ENCODE measurements around the gene KRTAP13-4. TPM values are rescaled to one million over a fixed set of nuclear protein-coding genes. Genes with fewer than 3 reads are reported as not detected.

The KRTAP13-4 gene
- total and polyA plus RNA-seq, 7 donors = not detected

DNA sequence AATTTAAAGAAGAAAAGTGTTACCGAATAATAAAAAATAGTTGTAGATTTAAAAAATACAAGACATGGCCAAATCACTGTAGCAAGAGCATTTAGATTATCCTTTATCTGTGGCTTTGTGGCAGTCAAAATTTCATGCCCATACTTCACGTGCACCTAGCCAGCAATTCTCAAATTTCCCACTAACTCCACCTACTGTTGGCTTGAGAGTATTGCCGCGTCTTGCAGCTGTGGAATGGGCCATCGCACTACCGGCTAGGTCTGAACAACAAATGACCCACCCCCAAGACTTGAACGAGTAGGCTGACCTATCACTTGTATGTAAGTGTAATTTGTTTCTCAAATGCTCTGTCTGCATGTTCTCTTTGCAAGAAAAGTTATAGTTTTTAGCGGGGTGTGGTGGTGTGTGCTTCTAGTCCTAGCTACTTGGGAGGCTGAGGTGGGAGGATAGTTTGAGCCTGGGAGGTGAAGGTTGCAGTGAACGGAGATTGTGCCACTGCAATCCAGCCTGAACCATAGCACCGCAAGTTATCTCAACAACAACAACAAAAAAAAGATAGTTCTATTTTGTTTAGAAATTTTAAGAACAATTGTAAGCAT lies 4.1 kb downstream of the KRTAP13-4 start:
- DNase-seq (no peak), ATAC-seq (no peak)
- no peaks in the 10 kb centered on the region for H3K4me1 ChIP-seq
- H3K4me3 ChIP-seq = no peak overlapping the region
- H3K9me3 ChIP-seq = no peaks in the 10 kb centered on the region
- H3K36me3 ChIP-seq (ENCODE audit: insufficient read depth in 1 of 2, low read depth in 1 of 2) = no peaks in the 10 kb centered on the region
- WGBS, 3 donors = 36 to 40% (median 38%) methylated on average over 10 of the region's 10 CpGs
- H3K27me3 ChIP-seq (ENCODE audit: insufficient read depth in 3 of 3, low read length in 2 of 3) = no peaks in the 10 kb centered on the region
- no peak overlapping the region for H3K27ac ChIP-seq
- TF ChIP-seq, protein P1, sequence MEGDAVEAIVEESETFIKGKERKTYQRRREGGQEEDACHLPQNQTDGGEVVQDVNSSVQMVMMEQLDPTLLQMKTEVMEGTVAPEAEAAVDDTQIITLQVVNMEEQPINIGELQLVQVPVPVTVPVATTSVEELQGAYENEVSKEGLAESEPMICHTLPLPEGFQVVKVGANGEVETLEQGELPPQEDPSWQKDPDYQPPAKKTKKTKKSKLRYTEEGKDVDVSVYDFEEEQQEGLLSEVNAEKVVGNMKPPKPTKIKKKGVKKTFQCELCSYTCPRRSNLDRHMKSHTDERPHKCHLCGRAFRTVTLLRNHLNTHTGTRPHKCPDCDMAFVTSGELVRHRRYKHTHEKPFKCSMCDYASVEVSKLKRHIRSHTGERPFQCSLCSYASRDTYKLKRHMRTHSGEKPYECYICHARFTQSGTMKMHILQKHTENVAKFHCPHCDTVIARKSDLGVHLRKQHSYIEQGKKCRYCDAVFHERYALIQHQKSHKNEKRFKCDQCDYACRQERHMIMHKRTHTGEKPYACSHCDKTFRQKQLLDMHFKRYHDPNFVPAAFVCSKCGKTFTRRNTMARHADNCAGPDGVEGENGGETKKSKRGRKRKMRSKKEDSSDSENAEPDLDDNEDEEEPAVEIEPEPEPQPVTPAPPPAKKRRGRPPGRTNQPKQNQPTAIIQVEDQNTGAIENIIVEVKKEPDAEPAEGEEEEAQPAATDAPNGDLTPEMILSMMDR (IDR thresholded peaks at IDR 0.05) = peak; percentile 16
- intact Hi-C loops (cut with DNase I) = no loop called here

DNA sequence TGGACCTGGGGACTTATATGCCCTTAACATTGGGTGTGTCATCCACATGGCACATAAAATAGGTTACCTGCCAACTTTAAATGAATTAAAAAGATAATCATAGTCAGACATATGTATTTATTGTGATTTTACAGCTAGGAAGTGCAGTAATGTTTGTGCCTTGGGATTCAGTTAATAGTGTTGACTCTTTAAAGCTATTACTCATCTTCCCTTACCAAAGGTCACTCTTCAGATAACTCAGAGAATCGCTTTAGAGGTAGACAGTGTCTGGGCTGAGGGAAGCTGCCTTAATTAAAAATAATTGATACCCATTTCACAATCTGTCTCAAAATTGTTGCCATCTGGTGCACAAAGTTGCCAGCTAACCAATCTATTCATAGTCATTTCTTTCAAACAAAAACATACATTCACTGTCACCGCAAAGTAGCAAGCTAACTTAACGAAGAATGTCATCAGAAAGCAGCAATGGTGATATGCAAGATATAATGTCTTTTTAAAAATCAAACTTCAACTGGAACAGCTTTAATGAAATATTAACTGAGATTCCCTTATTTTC lies 7.1 kb downstream of the KRTAP13-4 start:
- H3K9me3 ChIP-seq = no peaks in the 10 kb centered on the region
- intact Hi-C loops (cut with DNase I) = no loop called here
- no peaks in the 10 kb centered on the region for H3K27me3 ChIP-seq (ENCODE audit: insufficient read depth in 3 of 3, low read length in 2 of 3)
- WGBS, 3 donors = 81 to 89% (median 83%) methylated on average over 3 of the region's 3 CpGs
- no peaks in the 10 kb centered on the region for H3K36me3 ChIP-seq (ENCODE audit: insufficient read depth in 1 of 2, low read depth in 1 of 2)
- TF ChIP-seq, protein P1 (IDR thresholded peaks at IDR 0.05) = no peak
- ATAC-seq = no peak
- H3K4me3 ChIP-seq = no peak overlapping the region
- no peak overlapping the region for H3K27ac ChIP-seq
- no peak for DNase-seq
- no peaks in the 10 kb centered on the region for H3K4me1 ChIP-seq

DNA sequence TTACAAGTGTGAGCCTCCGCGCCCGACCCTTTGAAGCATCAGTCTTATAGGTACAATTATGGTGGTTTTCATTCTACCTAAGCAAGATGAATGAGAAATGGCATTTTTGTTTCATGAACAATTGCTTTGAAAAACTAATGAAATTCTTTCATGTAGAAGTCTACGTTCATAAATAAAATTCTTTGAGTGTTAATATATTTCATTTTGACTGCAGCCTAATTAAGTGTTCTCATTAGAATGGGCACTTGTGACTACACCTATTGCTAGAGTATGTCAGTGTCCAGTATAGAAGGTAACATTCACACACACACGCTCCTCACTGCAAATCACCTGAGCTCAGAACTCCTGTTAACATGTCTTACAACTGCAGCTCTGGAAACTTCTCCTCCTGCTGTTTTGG lies 10.0 kb downstream of the KRTAP13-4 start, which contains the start of gene KRTAP15-1:
Gene KRTAP15-1, plus strand, starts transcription at position 301 of the 400 bp plus-strand sequence. Its CDS starts 53 bp downstream, at position 354.
- no peak for ATAC-seq
- Histone ChIP-seq H3K36me3 (ENCODE audit: insufficient read depth in 1 of 2, low read depth in 1 of 2) (no peaks in the 10 kb centered on the region), H3K27me3 (ENCODE audit: insufficient read depth in 3 of 3, low read length in 2 of 3) (no peaks in the 10 kb centered on the region), H3K4me3 (no peak within 1 kb of the TSS), H3K9me3 (no peaks in the 10 kb centered on the region), H3K27ac (no peak within 1 kb of the TSS), H3K4me1 (no peaks in the 10 kb centered on the region)
- 91 to 93% (median 92%) methylated on average over 5 of the region's 5 CpGs for WGBS, 3 donors
- TF ChIP-seq, protein P1 (IDR thresholded peaks at IDR 0.05) = no peak
- no peak for DNase-seq
- intact Hi-C loops (cut with DNase I) = loop anchor here in 1 of 2 donors (10.0 kb wide), 1 partner anchor 295 kb away; no protein-coding TSS in a partner anchor

DNA sequence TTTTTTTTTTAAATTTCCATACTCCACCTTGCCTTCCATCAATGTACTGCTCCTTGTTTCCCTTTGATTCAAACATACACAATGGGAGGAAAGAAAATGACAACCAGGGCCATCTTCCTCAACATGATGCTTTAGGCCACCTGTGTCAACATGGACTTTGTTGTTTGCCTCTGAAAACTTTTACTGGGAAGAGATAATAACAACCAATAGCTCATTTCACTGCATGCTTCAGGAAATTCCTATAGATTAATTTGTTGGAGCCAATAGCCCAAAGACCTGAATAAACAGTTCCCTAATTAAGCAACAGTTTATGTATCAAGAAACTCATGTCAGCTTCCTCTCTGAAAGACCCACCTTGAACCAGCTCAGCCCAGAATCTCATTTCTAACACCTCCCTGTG lies 13.2 kb downstream of the KRTAP13-4 start:
- Histone ChIP-seq H3K4me1 (no peaks in the 10 kb centered on the region), H3K27ac (no peak overlapping the region), H3K4me3 (no peak overlapping the region), H3K9me3 (no peaks in the 10 kb centered on the region), H3K27me3 (ENCODE audit: insufficient read depth in 3 of 3, low read length in 2 of 3) (no peaks in the 10 kb centered on the region), H3K36me3 (ENCODE audit: insufficient read depth in 1 of 2, low read depth in 1 of 2) (no peaks in the 10 kb centered on the region)
- DNase-seq (no peak), ATAC-seq (no peak)
- intact Hi-C loops (cut with DNase I) = loop anchor here in 1 of 2 donors (10.0 kb wide), 1 partner anchor 292 kb away; no protein-coding TSS in a partner anchor
- TF ChIP-seq, protein P1 (IDR thresholded peaks at IDR 0.05) = no peak
